Measurements from ENCODE around the gene HOXA13.
A peak's percentile ranks its signal among the peaks of the same experiment; 100 is the strongest.

Gene HOXA13

DNA sequence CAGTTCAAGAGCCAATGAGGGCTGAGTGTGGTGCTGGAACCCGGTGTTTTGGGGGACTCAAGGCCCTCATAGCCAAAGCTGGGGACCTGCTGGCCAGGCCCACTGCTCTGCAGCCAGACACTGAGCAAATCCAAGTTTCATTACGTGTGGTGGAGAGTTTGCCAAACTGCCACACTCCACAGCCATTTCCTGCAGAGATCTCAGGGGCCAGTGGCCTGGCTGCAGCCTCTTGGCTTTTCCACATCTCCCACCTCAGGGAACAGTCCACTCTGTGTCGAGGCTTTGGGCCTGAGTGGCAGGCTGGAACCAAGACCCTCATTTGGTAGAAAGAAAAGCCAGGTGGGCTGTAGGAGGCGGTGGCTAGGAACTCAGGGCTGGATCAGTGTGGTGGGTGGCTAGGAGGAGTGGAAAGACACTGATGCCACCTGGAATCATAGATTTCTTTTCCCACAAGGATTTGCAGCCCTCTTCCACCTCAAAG is 18.1 kb downstream of the HOXA13 start:
- TF ChIP-seq TAF1 (IDR thresholded peaks at IDR 0.05; ENCODE audit: borderline replicate concordance, low read depth, low read length) (no peak), POLR2A (IDR thresholded peaks at IDR 0.05; ENCODE audit: low read depth, low read length) (no peak), POLR2AphosphoS5 (IDR thresholded peaks at IDR 0.05; ENCODE audit: low read depth, low read length) (no peak)
- FAIRE-seq (no peak), DNase-seq (ENCODE audit: insufficient read length) (no peak)

DNA sequence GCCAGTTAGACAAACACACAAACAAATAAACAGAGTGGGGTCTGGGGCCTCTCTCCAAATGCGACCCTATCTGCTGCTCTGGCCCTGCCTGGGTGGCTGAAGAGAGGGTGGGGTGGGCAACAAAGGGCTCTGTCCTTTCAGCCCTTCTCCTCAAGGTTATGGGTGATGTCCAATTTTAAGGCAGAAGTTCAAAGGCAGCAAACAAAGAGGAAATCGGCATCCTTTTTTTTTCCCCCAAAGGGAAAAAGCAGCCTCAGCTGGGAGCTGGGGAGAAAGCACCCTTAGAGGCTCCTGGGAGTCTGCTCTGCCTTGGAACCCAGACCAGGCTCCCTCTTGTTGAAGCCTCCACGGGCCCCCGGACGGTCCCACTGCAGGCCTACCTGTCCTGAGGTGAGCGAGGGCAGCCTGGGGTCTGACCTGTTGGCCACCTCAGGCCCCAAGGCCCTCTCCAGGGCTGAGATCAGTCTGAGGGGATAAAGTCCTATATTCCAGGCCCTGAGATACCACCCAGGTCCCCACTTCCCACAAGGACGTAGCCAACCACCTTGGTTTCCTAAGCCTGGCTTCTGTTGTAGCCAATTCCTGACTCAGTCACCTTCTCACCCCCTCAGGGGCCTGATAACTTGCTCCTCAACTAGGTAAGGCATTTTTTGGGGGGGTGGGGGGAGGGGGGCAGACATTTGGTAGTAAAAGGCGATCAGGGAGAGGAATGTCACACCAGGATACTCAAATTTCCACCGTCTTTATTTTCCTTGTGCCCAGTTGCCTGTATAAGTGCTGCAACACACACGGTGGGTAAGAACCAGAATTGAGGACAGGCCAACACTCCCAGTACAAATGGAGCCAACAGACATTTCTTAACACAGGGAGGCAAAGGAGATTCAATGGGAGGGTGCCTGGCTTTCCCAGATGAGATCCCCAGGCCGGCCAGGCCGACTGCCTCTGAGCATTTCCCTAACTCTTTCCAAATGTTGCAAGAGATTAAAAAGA is 19.2 kb downstream of the HOXA13 start:
- TF ChIP-seq TAF1 (IDR thresholded peaks at IDR 0.05; ENCODE audit: borderline replicate concordance, low read depth, low read length) (no peak), POLR2A (IDR thresholded peaks at IDR 0.05; ENCODE audit: low read depth, low read length) (no peak), POLR2AphosphoS5 (IDR thresholded peaks at IDR 0.05; ENCODE audit: low read depth, low read length) (no peak)
- DNase-seq (ENCODE audit: insufficient read length) (no peak), FAIRE-seq (no peak)

DNA sequence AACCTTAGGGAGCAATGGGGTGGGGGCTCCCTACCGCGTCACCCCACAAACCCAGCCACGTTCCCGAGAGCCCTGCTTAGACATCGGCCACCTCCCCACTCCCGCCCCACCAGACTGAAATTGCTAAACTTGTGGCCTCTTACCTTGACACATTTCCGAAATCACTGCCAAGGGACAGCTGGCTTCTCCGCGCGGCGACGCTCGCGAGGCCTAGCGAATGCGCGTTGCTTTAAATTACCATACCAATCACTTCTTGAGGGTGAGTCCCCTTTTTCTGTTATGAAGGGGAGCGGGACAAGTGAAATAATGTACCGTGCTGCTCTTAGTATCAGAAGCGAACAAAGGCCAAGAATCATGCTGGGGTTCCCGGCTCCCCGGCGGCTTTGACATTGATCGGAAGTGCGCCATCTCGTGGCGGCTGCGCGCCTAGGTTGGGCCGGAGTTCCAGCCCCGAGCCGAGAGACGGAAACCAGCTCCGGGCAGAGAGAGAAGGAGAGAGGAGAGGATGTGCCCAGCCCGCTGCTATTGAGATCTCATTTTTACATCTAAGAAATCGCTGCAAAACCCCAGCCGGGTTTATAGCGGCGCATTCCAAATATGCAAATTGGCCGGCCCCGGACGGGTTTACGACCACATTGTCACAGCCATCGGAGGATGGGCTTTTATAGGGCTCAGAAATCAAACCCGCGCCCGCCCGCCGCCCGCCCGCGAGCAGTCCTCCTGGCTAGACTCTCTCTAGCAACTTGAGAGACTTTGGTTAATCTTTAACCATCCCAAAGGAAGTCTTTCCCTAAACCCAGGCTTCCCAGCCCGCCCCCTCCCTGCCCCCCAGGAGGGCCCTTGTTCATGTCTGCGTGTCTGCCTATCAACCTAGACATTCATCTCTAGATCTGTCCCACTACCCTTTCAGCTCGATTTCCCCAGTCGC is 20.1 kb downstream of the HOXA13 start:
- TF ChIP-seq TAF1 (IDR thresholded peaks at IDR 0.05; ENCODE audit: borderline replicate concordance, low read depth, low read length): no peak
- TF ChIP-seq POLR2A (IDR thresholded peaks at IDR 0.05; ENCODE audit: low read depth, low read length): no peak
- TF ChIP-seq POLR2AphosphoS5 (IDR thresholded peaks at IDR 0.05; ENCODE audit: low read depth, low read length): no peak
- peak; percentile 66 for DNase-seq (ENCODE audit: insufficient read length)
- FAIRE-seq: no peak

DNA sequence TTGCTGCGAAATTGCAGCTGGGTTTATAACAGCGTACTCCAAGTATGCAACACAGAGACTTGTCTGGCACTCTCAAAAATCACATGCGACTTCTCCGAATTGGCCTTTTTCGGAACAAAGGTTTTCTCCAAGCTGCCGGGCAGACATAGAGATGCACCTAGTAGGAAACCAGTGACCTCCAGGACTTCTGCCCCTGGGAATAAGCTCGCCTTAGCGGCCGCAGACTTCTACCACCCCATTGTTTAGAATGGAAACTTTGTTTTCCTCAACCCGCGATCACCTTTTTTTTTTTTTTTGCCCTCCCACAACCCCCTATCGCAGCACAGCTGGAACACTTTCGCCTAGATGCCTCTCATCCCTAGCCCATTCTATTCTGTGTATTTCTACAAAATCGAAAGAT is 20.9 kb downstream of the HOXA13 start:
- FAIRE-seq (no peak), DNase-seq (ENCODE audit: insufficient read length) (no peak)
- TF ChIP-seq POLR2AphosphoS5 (IDR thresholded peaks at IDR 0.05; ENCODE audit: low read depth, low read length) (no peak), TAF1 (IDR thresholded peaks at IDR 0.05; ENCODE audit: borderline replicate concordance, low read depth, low read length) (no peak), POLR2A (IDR thresholded peaks at IDR 0.05; ENCODE audit: low read depth, low read length) (no peak)

DNA sequence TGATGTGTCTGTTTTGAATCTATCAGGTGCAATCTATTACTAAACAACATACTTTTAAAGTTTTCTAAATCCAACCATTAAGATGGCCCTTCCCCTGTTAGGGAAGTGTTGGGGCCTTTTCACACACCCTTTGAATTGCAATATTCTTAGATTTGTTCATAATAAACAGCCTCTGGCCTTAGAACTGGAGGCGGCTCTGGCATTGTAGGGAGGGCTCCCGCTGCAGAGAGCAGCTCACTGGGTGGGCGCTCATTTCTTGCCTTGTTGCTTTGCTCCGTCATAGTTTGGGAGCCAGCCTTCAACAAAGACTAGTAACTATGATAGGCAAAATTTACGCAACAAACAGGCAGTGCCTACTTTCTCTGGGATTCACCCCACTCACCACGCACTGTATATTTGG is 21.5 kb downstream of the HOXA13 start:
- DNase-seq (ENCODE audit: insufficient read length) (no peak), FAIRE-seq (no peak)

DNA sequence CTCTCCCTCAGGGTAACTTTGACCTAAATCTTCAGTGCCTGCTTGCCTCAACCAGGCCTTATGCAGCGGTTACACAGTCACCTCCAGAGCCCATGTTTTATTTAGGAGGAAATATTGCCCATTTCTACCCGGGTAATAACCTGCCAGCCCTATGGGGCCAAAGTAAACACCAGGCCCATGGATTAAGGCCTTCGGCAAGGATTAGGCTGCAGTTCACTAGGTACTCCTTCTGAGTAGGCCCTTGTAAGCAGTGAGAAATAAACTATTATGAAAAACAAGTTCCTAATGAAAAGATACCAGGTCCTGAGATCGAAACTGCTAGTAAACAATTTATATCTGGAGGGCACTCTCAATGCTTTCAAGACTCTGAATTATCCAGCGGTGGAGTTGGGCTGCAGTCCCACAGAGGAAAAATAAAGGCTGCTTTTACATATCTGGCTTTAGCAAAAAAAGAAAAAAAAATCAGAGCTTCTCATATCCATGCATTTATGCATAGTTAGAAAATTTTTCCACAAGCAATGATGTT is 22.0 kb downstream of the HOXA13 start:
- FAIRE-seq (no peak), DNase-seq (ENCODE audit: insufficient read length) (no peak)

More for the DNA sequence above, 21.5 kb downstream of the HOXA13 start:
- TF ChIP-seq TAF1 (IDR thresholded peaks at IDR 0.05; ENCODE audit: borderline replicate concordance, low read depth, low read length) (no peak), POLR2AphosphoS5 (IDR thresholded peaks at IDR 0.05; ENCODE audit: low read depth, low read length) (no peak), POLR2A (IDR thresholded peaks at IDR 0.05; ENCODE audit: low read depth, low read length) (no peak)

DNA sequence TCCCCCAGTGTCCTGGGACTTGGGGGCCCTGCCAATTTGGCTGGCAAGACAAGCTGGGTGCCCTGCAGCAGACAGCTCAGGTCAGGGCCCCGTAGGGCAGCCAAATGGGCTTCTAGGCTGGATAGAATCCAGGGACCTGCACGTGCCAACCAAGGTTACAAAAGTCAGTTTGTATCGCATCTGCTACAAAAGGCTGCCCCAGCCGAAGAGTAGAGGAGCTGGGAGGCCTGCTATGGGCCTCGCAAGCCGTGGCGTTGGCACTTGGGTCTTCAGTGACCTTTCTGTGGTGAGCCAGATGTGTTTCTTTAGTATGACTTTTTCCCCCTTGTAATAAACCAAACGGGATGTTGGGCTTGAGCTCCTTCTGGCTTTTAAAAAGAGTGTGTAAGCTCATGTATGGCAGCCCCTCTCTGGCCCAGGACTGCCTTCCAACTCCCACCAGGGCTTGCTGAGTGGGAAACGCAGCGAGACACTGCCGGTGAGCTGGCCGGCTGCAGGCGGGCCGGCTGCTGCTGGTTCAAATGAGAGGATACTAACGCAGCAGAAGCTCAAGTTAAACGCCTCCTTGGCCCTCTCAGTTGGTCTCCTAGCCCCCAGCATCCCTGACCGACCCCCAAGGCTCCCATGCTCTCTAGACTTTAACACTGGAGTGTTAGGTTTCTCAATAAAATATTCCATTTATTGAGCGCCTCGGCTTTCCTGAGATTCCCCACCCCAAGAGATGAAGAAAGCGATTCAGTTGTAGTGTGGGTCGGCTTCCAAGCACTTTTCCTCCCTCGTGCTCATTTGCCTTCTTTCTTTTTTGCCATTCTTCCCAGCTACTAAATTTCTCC is 22.7 kb downstream of the HOXA13 start:
- no peak for FAIRE-seq
- TF ChIP-seq TAF1 (IDR thresholded peaks at IDR 0.05; ENCODE audit: borderline replicate concordance, low read depth, low read length) (no peak), POLR2A (IDR thresholded peaks at IDR 0.05; ENCODE audit: low read depth, low read length) (no peak), POLR2AphosphoS5 (IDR thresholded peaks at IDR 0.05; ENCODE audit: low read depth, low read length) (no peak)
- no peak for DNase-seq (ENCODE audit: insufficient read length)

More for the DNA sequence above, 22.0 kb downstream of the HOXA13 start:
- TF ChIP-seq POLR2AphosphoS5 (IDR thresholded peaks at IDR 0.05; ENCODE audit: low read depth, low read length): no peak
- TF ChIP-seq TAF1 (IDR thresholded peaks at IDR 0.05; ENCODE audit: borderline replicate concordance, low read depth, low read length): no peak
- TF ChIP-seq POLR2A (IDR thresholded peaks at IDR 0.05; ENCODE audit: low read depth, low read length): no peak

DNA sequence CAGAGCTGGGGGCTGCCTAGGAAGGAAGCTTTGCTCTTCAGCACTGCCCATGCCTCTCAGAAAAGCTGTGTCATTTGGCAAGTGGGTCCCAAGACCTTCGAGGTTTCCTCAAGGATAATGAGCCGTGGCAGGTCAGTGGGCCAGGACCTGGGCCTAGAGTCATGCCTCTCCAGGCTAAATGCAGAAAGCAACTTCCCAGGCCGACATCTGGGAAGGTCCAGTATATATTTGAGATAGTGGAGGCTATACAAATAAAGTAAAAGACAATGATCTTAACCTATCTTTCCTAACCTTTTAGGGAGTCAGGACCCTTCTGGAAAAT is 23.4 kb downstream of the HOXA13 start:
- TF ChIP-seq POLR2A (IDR thresholded peaks at IDR 0.05; ENCODE audit: low read depth, low read length) (no peak), TAF1 (IDR thresholded peaks at IDR 0.05; ENCODE audit: borderline replicate concordance, low read depth, low read length) (no peak), POLR2AphosphoS5 (IDR thresholded peaks at IDR 0.05; ENCODE audit: low read depth, low read length) (no peak)
- FAIRE-seq (no peak), DNase-seq (ENCODE audit: insufficient read length) (no peak)

DNA sequence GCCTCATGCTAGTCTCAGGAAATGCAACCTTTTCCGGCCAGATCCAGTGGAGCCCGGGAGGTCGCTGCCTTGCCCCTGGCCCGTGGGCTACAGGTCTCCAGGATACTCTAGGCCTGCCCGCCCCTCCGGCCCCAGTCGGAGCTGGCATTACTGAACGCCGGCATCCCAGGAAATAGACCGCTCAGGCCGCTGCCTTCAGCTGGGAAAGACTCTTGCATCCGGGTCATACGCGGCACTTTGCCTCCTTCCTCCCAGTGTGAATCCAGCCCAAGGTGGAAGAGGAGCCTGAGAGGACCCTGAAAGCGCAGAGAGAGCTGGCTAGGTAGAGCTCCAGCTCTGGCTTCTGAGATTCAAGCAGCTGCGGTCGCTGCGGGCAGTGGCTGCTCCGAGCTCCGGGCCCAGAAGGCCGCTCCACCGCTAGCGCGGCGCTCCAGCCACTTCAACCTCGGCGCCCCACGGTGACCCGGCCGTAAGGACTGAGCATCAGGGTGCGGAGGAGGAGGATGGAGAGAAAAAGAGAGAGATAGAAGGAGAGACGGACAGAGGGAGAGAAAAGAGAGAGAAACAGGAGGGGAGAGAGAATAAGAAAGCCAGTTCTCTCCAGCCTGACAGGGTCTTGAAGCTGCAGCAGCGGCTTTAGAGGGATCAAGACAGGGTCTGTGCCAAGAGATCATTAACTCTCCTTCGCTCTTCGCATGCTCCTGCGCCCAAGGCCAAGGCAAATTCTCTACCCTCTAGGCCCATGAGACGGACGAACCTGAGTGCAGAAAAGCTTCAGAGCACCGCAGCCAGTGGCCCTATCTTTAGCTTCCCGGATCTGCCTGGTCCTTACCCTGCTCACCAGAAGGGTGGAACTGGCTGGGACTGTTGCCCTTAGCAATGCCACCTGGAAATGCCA is 24.0 kb downstream of the HOXA13 start:
- no peak for TF ChIP-seq POLR2AphosphoS5 (IDR thresholded peaks at IDR 0.05; ENCODE audit: low read depth, low read length)
- no peak for TF ChIP-seq TAF1 (IDR thresholded peaks at IDR 0.05; ENCODE audit: borderline replicate concordance, low read depth, low read length)
- no peak for TF ChIP-seq POLR2A (IDR thresholded peaks at IDR 0.05; ENCODE audit: low read depth, low read length)
- DNase-seq (ENCODE audit: insufficient read length): no peak
- FAIRE-seq: no peak
